ENCODE data around the gene ARFIP1. TPM values are rescaled to one million over a fixed set of nuclear protein-coding genes. Genes with fewer than 3 reads are reported as not detected.

ARFIP1 gene
- polyA plus RNA-seq, 1 donor from 2014 or later = 35.1 TPM

- no peak for TF ChIP-seq REST (IDR thresholded peaks at IDR 0.05; ENCODE audit: borderline replicate concordance)
These were observed 177.8 kb downstream of the ARFIP1 start (continued) for GRCh38 chr4:152957437-152958171.

GRCh38 chr4:152959080-152959479 lies 179.3 kb downstream of the ARFIP1 start:
- Histone ChIP-seq H3K36me3 (ENCODE audit: insufficient read depth, low read length) (no peaks in the 10 kb centered on the region), H2AFZ (ENCODE audit: low read depth, low read length) (no peak overlapping the region), H3F3A (ENCODE audit: insufficient read depth, low read length, poor library complexity, severe bottlenecking) (no peaks in the 10 kb centered on the region), H3K79me2 (replicated peaks; ENCODE audit: insufficient read depth, low read length) (no peaks in the 10 kb centered on the region), H3K27ac (ENCODE audit: low read length) (no peak overlapping the region), H3K4me2 (ENCODE audit: low read length) (no peak overlapping the region), H3K9me3 (ENCODE audit: low read length) (no peaks in the 10 kb centered on the region), H3K9me2 (ENCODE audit: insufficient read depth, low read length) (no peaks in the 10 kb centered on the region), H4K20me1 (ENCODE audit: insufficient read depth) (no peaks in the 10 kb centered on the region), H3K9ac (ENCODE audit: low read length) (no peak overlapping the region), H3K27me3 (ENCODE audit: insufficient read depth, low read depth, low read length) (no peaks in the 10 kb centered on the region), H3K4me3 (ENCODE audit: low read length) (no peak overlapping the region)
- TF ChIP-seq MXI1 (conservative IDR thresholded peaks at IDR 0.05; ENCODE audit: poor library complexity, severe bottlenecking) (no peak), REST (IDR thresholded peaks at IDR 0.05; ENCODE audit: borderline replicate concordance) (no peak), EZH2 (IDR thresholded peaks at IDR 0.05; ENCODE audit: borderline replicate concordance, insufficient read depth, low read length, poor library complexity, severe bottlenecking) (no peak), TAF1 (IDR thresholded peaks at IDR 0.05; ENCODE audit: low read depth) (no peak), CTCF (IDR thresholded peaks at IDR 0.05; ENCODE audit: poor library complexity, severe bottlenecking) (no peak), POLR2AphosphoS5 (IDR thresholded peaks at IDR 0.05) (no peak), EP300 (conservative IDR thresholded peaks at IDR 0.05; ENCODE audit: poor library complexity, severe bottlenecking) (no peak), RAD21 (conservative IDR thresholded peaks at IDR 0.05) (no peak), SMC3 (conservative IDR thresholded peaks at IDR 0.05; ENCODE audit: poor library complexity) (no peak)
